GM12878 (cell line): ENCODE results near the gene YWHAG. TPM values are rescaled to one million over a fixed set of nuclear protein-coding genes. Genes with fewer than 3 reads are reported as not detected.

Experiments used
- ATF7 ChIP-seq: fragments of 450-650 bp; IDR thresholded peaks from 2 replicates; pipeline ENCODE4 v1.6.1; 2016; ENCODE audit warnings: low read depth, mild to moderate bottlenecking
- BACH1 ChIP-seq: fragments of 450-650 bp; IDR thresholded peaks from 2 replicates; pipeline ENCODE4 v1.6.1; 2017; ENCODE audit warnings: mild to moderate bottlenecking, borderline replicate concordance
- DPF2 ChIP-seq: fragments of 450-650 bp; IDR thresholded peaks from 2 replicates; pipeline ENCODE4 v1.6.1; 2017; ENCODE audit warnings: mild to moderate bottlenecking
- EED ChIP-seq: sonication (generic); IDR thresholded peaks from 2 replicates; pipeline ENCODE4 v1.6.1; 2016; ENCODE audit warnings: antibody characterized with exemption, low read depth
- EGR1 ChIP-seq, 2 experiments: IDR thresholded peaks; 1 replicate in 1 of 2; 2 replicates in 1 of 2; pipeline ENCODE4 v1.6.1; 2011 to 2012; ENCODE audit warnings: low read depth in 2 of 2, low read length in 2 of 2, borderline replicate concordance in 1 of 2, mild to moderate bottlenecking in 1 of 2, moderate library complexity in 1 of 2
- ELK1 ChIP-seq: IDR thresholded peaks from 2 replicates; pipeline ENCODE4 v1.6.1; 2012; ENCODE audit warnings: low read depth, low read length, improper control_type of control experiment
- ETV6 ChIP-seq, 2 experiments: fragments of 450-650 bp in 1 of 2; IDR thresholded peaks in 1 of 2; conservative IDR thresholded peaks in 1 of 2; 2 replicates each; pipeline ENCODE4 v1.6.1; 2014; ENCODE audit warnings: antibody characterized with exemption in 1 of 2, borderline replicate concordance in 1 of 2, low read depth in 1 of 2, mild to moderate bottlenecking in 1 of 2, moderate library complexity in 1 of 2
- FOS ChIP-seq: IDR thresholded peaks from 3 replicates; pipeline ENCODE4 v1.6.1; 2011; ENCODE audit warnings: borderline replicate concordance; ENCODE audit not compliant: insufficient read length; ENCODE audit errors: extremely low read depth
- GATAD2B ChIP-seq: fragments of 450-650 bp; conservative IDR thresholded peaks from 2 replicates; pipeline ENCODE4 v1.6.1; 2017; ENCODE audit warnings: low read depth, mild to moderate bottlenecking, moderate library complexity
- IKZF1 ChIP-seq: fragments of 450-650 bp; conservative IDR thresholded peaks from 2 replicates; pipeline ENCODE4 v1.6.1; 2017; ENCODE audit warnings: antibody characterized with exemption, mild to moderate bottlenecking
- IKZF2 ChIP-seq, 2 experiments: fragments of 450-650 bp; IDR thresholded peaks; 2 replicates each; pipeline ENCODE4 v1.6.1; 2017; ENCODE audit warnings: mild to moderate bottlenecking in 2 of 2, moderate library complexity in 2 of 2
- MLLT1 ChIP-seq: fragments of 450-650 bp; IDR thresholded peaks from 2 replicates; pipeline ENCODE4 v1.6.1; 2016; ENCODE audit warnings: mild to moderate bottlenecking
- MYC ChIP-seq: IDR thresholded peaks from 2 replicates; pipeline ENCODE4 v1.6.1; 2011; ENCODE audit warnings: mild to moderate bottlenecking, low read length, moderate library complexity, inconsistent platforms; ENCODE audit not compliant: insufficient read depth, insufficient replicate concordance, insufficient read length, severe bottlenecking
- NRF1 ChIP-seq: conservative IDR thresholded peaks from 2 replicates; pipeline ENCODE4 v1.6.1; 2011; ENCODE audit warnings: mild to moderate bottlenecking, low read depth, low read length, improper control_type of control experiment
- PAX5 ChIP-seq: IDR thresholded peaks from 2 replicates; pipeline ENCODE4 v1.6.1; 2011; ENCODE audit warnings: low read depth, low read length, borderline replicate concordance
- POLR2A ChIP-seq: IDR thresholded peaks from 2 replicates; pipeline ENCODE4 v1.6.1; 2011; ENCODE audit warnings: low read depth, mild to moderate bottlenecking, low read length
- POLR2AphosphoS5 ChIP-seq: IDR thresholded peaks from 2 replicates; pipeline ENCODE4 v1.6.1; 2011; ENCODE audit warnings: mild to moderate bottlenecking, low read length, inconsistent platforms
- RB1 ChIP-seq: fragments of 450-650 bp; formaldehyde crosslinking; IDR thresholded peaks from 2 replicates; pipeline ENCODE4 v1.6.1; 2017; ENCODE audit warnings: mild to moderate bottlenecking, borderline replicate concordance
- RUNX3 ChIP-seq: IDR thresholded peaks from 2 replicates; pipeline ENCODE4 v1.6.1; 2012; ENCODE audit warnings: low read length, inconsistent platforms
- ZNF24 ChIP-seq: fragments of 450-650 bp; IDR thresholded peaks from 2 replicates; pipeline ENCODE4 v1.6.1; 2017; ENCODE audit warnings: antibody characterized with exemption, mild to moderate bottlenecking
- ZNF274 ChIP-seq: IDR thresholded peaks from one replicate; pipeline ENCODE4 v1.8.0; 2011; ENCODE audit not compliant: insufficient read length, insufficient read depth
- polyA plus RNA-seq, 11 experiments: library from polyadenylated mRNA; depleted of rRNA in 4 of 11; unstranded in 6 of 11; stranded (reverse) in 5 of 11; fragments of >200 nt; fragmentation: Nextera tagmentation in 4 of 11; fragmentation: Illumina TruSeq in 1 of 11; extraction: Ambion mirVana in 4 of 11; extraction: Trizol in 1 of 11; gene quantifications; 1 replicate in 1 of 11; 2 replicates in 10 of 11; pipeline versions ENCODE4 v1.2.1 to v1.2.3, GENCODE V29; 2011 to 2016; ENCODE audit warnings: inconsistent platforms in 2 of 11, missing spikeins in 2 of 11, low read depth in 1 of 11
- total RNA-seq, 4 experiments: library from RNA; depleted of rRNA in 3 of 4; stranded (reverse); fragments of >200 nt in 3 of 4; fragmentation: Illumina TruSeq in 1 of 4; extraction: Trizol in 1 of 4; gene quantifications; 2 replicates each; pipeline versions ENCODE4 v1.2.1 to v1.2.3, GENCODE V29; 2013 to 2021
- TF ChIP-seq, protein P1 (sequence below): IDR thresholded peaks from 2 replicates; pipeline ENCODE4 v1.6.1; 2012; ENCODE audit warnings: low read depth, low read length, improper control_type of control experiment
- TF ChIP-seq, protein P2 (sequence below): fragments of 450-650 bp; formaldehyde crosslinking; IDR thresholded peaks from 2 replicates; pipeline ENCODE4 v1.5.0; 2022; ENCODE audit warnings: mild to moderate bottlenecking, missing genetic modification characterization

Gene YWHAG
- total and polyA plus RNA-seq, 10 of the 15 experiments (the other 5 are each of a cell fraction or from before 2014, with no cell fraction given) = 20.2 to 157 (median 41.3) TPM

DNA sequence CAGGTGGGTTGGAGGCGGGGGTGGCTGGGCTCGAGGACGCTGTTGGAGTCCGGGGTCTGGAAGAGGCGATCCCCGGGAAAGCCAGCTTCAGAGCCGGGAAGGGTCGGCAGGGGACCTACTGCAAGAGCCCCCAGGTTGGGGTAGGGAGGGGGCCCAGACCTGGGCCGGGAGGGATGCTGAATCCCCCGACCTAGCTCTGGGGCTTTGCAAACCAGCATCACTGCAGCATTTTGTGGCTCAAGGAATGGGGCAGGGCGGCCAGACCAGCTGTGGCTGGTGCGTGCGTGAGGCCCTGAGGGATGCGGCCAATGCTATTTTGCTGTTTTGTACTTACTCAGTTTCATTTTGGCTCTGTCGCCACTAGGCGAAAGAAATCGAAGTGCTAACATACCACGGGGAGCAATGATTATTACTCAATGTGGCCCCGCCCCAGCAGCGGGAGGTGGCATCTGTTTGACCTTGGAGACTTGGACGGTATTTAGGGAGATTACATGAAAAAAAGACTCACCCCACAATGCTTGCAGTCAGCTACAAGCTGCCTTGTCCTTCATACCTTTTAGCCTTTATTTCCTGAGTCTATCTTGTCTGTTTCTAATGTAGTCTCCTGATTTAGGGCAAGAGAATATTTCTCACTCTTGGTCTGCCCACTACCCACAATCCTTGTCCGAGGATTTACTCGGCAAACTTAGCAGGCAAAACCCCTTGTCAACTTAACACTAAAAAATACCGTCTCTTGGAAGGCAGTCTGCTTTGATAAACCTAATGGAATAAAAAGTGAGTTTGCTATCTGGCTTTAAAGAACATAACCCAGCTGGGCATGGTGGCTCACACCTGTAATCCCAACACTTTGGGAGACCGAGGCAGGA is 40.1 kb downstream of the YWHAG start (continued):
- TF ChIP-seq RB1 (no peak), BACH1 (peak; percentile 47; the same call in 1 of the 2 replicates), DPF2 (peak; percentile 64), ZNF274 (no peak), IKZF2 (IDR thresholded peaks at IDR 0.05) (peak in 1 of 2 experiments; percentile 53; a peak in 1 of 4 replicates), ATF7 (peak; percentile 33), ELK1 (no peak), MLLT1 (peak; percentile 95), PAX5 (0 out of 2 replicates have a peak, but pooled peaks have one; percentile 12), POLR2AphosphoS5 (peak; percentile 74), MYC (no peak), RUNX3 (peak; percentile 67), GATAD2B (peak; percentile 73; the same call in 1 of the 2 replicates), ETV6 (conservative IDR thresholded peaks at IDR 0.05 in 1 of 2, IDR thresholded peaks at IDR 0.05 in 1 of 2; ENCODE audit: borderline replicate concordance in 1 of 2, low read depth in 1 of 2) (no peak), POLR2A (peak; percentile 64), IKZF1 (peak; percentile 59), ZNF24 (no peak), FOS (no peak), EGR1 (IDR thresholded peaks at IDR 0.05; ENCODE audit: borderline replicate concordance in 1 of 2, low read depth in 2 of 2, low read length in 2 of 2) (0 out of 3 replicates have a peak, but pooled peaks of 1 of the 2 experiments have one; percentile 12), NRF1 (no peak), EED (peak; percentile 35; the same call in 1 of the 2 replicates)
- TF ChIP-seq, protein P1, sequence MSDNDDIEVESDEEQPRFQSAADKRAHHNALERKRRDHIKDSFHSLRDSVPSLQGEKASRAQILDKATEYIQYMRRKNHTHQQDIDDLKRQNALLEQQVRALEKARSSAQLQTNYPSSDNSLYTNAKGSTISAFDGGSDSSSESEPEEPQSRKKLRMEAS = peak; percentile 43; the same call in 1 of the 2 replicates
- TF ChIP-seq, protein P2, sequence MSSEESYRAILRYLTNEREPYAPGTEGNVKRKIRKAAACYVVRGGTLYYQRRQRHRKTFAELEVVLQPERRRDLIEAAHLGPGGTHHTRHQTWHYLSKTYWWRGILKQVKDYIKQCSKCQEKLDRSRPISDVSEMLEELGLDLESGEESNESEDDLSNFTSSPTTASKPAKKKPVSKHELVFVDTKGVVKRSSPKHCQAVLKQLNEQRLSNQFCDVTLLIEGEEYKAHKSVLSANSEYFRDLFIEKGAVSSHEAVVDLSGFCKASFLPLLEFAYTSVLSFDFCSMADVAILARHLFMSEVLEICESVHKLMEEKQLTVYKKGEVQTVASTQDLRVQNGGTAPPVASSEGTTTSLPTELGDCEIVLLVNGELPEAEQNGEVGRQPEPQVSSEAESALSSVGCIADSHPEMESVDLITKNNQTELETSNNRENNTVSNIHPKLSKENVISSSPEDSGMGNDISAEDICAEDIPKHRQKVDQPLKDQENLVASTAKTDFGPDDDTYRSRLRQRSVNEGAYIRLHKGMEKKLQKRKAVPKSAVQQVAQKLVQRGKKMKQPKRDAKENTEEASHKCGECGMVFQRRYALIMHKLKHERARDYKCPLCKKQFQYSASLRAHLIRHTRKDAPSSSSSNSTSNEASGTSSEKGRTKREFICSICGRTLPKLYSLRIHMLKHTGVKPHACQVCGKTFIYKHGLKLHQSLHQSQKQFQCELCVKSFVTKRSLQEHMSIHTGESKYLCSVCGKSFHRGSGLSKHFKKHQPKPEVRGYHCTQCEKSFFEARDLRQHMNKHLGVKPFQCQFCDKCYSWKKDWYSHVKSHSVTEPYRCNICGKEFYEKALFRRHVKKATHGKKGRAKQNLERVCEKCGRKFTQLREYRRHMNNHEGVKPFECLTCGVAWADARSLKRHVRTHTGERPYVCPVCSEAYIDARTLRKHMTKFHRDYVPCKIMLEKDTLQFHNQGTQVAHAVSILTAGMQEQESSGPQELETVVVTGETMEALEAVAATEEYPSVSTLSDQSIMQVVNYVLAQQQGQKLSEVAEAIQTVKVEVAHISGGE = no peak
